Ovary (tissue), 3 donors: ENCODE data around the gene ATP1A4.

ENCODE experiments used
- CTCF ChIP-seq, 3 donors: fragments of 450-650 bp in 2 of 3; fragments of 200-600 bp in 1 of 3; IDR thresholded peaks; one replicate each; pipeline versions ENCODE4 v1.5.1 to v1.8.0; 2016 to 2022; ENCODE audit warnings: antibody characterized with exemption in 3 of 3, mild to moderate bottlenecking in 1 of 3
- POLR2A ChIP-seq: fragments of 450-650 bp; IDR thresholded peaks from one replicate; pipeline ENCODE4 v1.6.1; 2017; ENCODE audit warnings: antibody characterized with exemption, mild to moderate bottlenecking, moderate library complexity
- donor health status: DM: no; HTN: no; CAD: no.

- TF ChIP-seq POLR2A: no peak
- no peak for TF ChIP-seq CTCF (IDR thresholded peaks at IDR 0.05)
Observed at GRCh38 chr1:160158534-160158933, 7.1 kb downstream of the ATP1A4 start.
